ENCODE measurements around the gene LY6G5B. TPM values are rescaled to one million over a fixed set of nuclear protein-coding genes. Genes with fewer than 3 reads are reported as not detected.
A peak's percentile ranks its signal among the peaks of the same experiment; 100 is the strongest.

LY6G5B gene
- total RNA-seq, 1 donor: 5.4 TPM

- Histone ChIP-seq H3K27ac (ENCODE audit: low read depth, low read length) (peak within 1 kb of the TSS; percentile 94), H2AFZ (ENCODE audit: low read length) (peak within 1 kb of the TSS; percentile 96), H3K4me2 (ENCODE audit: insufficient read depth, low read length) (peak within 1 kb of the TSS; percentile 92), H4K20me1 (ENCODE audit: insufficient read depth, low read length) (peaks cover 9% of the 10 kb centered on the region), H3K36me3 (ENCODE audit: insufficient read depth, low read length) (peaks cover 13% of the 10 kb centered on the region), H3K79me2 (ENCODE audit: insufficient read depth, low read length) (peaks cover 39% of the 10 kb centered on the region), H3K4me1 (ENCODE audit: insufficient read depth, low read length) (peaks cover 10% of the 10 kb centered on the region), H3K4me3 (ENCODE audit: insufficient read depth, low read length) (peak within 1 kb of the TSS; percentile 88), H3K9me3 (ENCODE audit: low read depth, low read length) (no peaks in the 10 kb centered on the region), H3K27me3 (ENCODE audit: insufficient read depth, low read length) (no peaks in the 10 kb centered on the region)
- DNase-seq (ENCODE audit: insufficient read length, low spot score, missing footprints): peak; percentile 99
- no peak for TF ChIP-seq CTCF (IDR thresholded peaks at IDR 0.05; ENCODE audit: extremely low read depth, low read depth, low read length)
Observed at GRCh38 chr6:31702819-31703716, 33.3 kb downstream of the LY6G5B start, which contains the start of gene ABHD16A. Gene ABHD16A (minus strand): TSS chr6:31703324. CDS start chr6:31703281, 43 bp downstream.

- H3K4me2 ChIP-seq (ENCODE audit: insufficient read depth, low read length): no peak overlapping the region
- peaks cover 10% of the 10 kb centered on the region for H3K4me1 ChIP-seq (ENCODE audit: insufficient read depth, low read length)
- no peak for TF ChIP-seq CTCF (IDR thresholded peaks at IDR 0.05; ENCODE audit: extremely low read depth, low read depth, low read length)
- H3K9me3 ChIP-seq (ENCODE audit: low read depth, low read length): no peaks in the 10 kb centered on the region
- no peak overlapping the region for H3K27ac ChIP-seq (ENCODE audit: low read depth, low read length)
- DNase-seq (ENCODE audit: insufficient read length, low spot score, missing footprints): no peak
- no peaks in the 10 kb centered on the region for H3K36me3 ChIP-seq (ENCODE audit: insufficient read depth, low read length)
- H3K27me3 ChIP-seq (ENCODE audit: insufficient read depth, low read length): no peaks in the 10 kb centered on the region
- H4K20me1 ChIP-seq (ENCODE audit: insufficient read depth, low read length): peaks cover 6% of the 10 kb centered on the region
- H3K4me3 ChIP-seq (ENCODE audit: insufficient read depth, low read length): no peak overlapping the region
- no peak overlapping the region for H2AFZ ChIP-seq (ENCODE audit: low read length)
- H3K79me2 ChIP-seq (ENCODE audit: insufficient read depth, low read length): peaks cover 19% of the 10 kb centered on the region
Observed at GRCh38 chr6:31705931-31706330, 36.2 kb downstream of the LY6G5B start.

- peaks cover 13% of the 10 kb centered on the region for H3K79me2 ChIP-seq (ENCODE audit: insufficient read depth, low read length)
- H3K27ac ChIP-seq (ENCODE audit: low read depth, low read length): no peak within 1 kb of the TSS
- no peak within 1 kb of the TSS for H3K4me2 ChIP-seq (ENCODE audit: insufficient read depth, low read length)
- no peaks in the 10 kb centered on the region for H3K9me3 ChIP-seq (ENCODE audit: low read depth, low read length)
- H2AFZ ChIP-seq (ENCODE audit: low read length): no peak within 1 kb of the TSS
- peaks cover 8% of the 10 kb centered on the region for H3K4me1 ChIP-seq (ENCODE audit: insufficient read depth, low read length)
- H4K20me1 ChIP-seq (ENCODE audit: insufficient read depth, low read length): peaks cover 4% of the 10 kb centered on the region
- TF ChIP-seq CTCF (IDR thresholded peaks at IDR 0.05; ENCODE audit: extremely low read depth, low read depth, low read length): no peak
- no peaks in the 10 kb centered on the region for H3K27me3 ChIP-seq (ENCODE audit: insufficient read depth, low read length)
- no peak for DNase-seq (ENCODE audit: insufficient read length, low spot score, missing footprints)
- no peaks in the 10 kb centered on the region for H3K36me3 ChIP-seq (ENCODE audit: insufficient read depth, low read length)
- H3K4me3 ChIP-seq (ENCODE audit: insufficient read depth, low read length): no peak within 1 kb of the TSS
Observed at GRCh38 chr6:31706599-31706998, 36.8 kb downstream of the LY6G5B start, which contains the start of gene LY6G6F. Gene LY6G6F (plus strand): TSS chr6:31706866. CDS start chr6:31706907, 41 bp downstream.

- no peak overlapping the region for H2AFZ ChIP-seq (ENCODE audit: low read length)
- TF ChIP-seq CTCF (IDR thresholded peaks at IDR 0.05; ENCODE audit: extremely low read depth, low read depth, low read length): no peak
- H3K27ac ChIP-seq (ENCODE audit: low read depth, low read length): no peak overlapping the region
- DNase-seq (ENCODE audit: insufficient read length, low spot score, missing footprints): peak; percentile 60
- H3K4me1 ChIP-seq (ENCODE audit: insufficient read depth, low read length): no peaks in the 10 kb centered on the region
- no peak overlapping the region for H3K4me3 ChIP-seq (ENCODE audit: insufficient read depth, low read length)
- H3K4me2 ChIP-seq (ENCODE audit: insufficient read depth, low read length): no peak overlapping the region
- H3K9me3 ChIP-seq (ENCODE audit: low read depth, low read length): no peaks in the 10 kb centered on the region
- no peaks in the 10 kb centered on the region for H4K20me1 ChIP-seq (ENCODE audit: insufficient read depth, low read length)
- H3K79me2 ChIP-seq (ENCODE audit: insufficient read depth, low read length): peaks cover 2% of the 10 kb centered on the region
- peaks cover 6% of the 10 kb centered on the region for H3K27me3 ChIP-seq (ENCODE audit: insufficient read depth, low read length)
- H3K36me3 ChIP-seq (ENCODE audit: insufficient read depth, low read length): no peaks in the 10 kb centered on the region
Observed at GRCh38 chr6:31707701-31708100, 37.9 kb downstream of the LY6G5B start.

All from osteoblast (primary cell).